Measurements from ENCODE around the gene NCMAP.
"Not testable (repeated sequence)": the region's sequence is repeated elsewhere in the genome, so short reads cannot be mapped to it uniquely, and the experiment has no call there.

Gene NCMAP

GRCh38 chr1:24526940-24527542 lies 28.8 kb upstream of the NCMAP start:
- TF ChIP-seq, protein P1, sequence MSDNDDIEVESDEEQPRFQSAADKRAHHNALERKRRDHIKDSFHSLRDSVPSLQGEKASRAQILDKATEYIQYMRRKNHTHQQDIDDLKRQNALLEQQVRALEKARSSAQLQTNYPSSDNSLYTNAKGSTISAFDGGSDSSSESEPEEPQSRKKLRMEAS (IDR thresholded peaks at IDR 0.05; ENCODE audit: low read depth, low read length): no peak
- TF ChIP-seq, protein P2, sequence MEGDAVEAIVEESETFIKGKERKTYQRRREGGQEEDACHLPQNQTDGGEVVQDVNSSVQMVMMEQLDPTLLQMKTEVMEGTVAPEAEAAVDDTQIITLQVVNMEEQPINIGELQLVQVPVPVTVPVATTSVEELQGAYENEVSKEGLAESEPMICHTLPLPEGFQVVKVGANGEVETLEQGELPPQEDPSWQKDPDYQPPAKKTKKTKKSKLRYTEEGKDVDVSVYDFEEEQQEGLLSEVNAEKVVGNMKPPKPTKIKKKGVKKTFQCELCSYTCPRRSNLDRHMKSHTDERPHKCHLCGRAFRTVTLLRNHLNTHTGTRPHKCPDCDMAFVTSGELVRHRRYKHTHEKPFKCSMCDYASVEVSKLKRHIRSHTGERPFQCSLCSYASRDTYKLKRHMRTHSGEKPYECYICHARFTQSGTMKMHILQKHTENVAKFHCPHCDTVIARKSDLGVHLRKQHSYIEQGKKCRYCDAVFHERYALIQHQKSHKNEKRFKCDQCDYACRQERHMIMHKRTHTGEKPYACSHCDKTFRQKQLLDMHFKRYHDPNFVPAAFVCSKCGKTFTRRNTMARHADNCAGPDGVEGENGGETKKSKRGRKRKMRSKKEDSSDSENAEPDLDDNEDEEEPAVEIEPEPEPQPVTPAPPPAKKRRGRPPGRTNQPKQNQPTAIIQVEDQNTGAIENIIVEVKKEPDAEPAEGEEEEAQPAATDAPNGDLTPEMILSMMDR (IDR thresholded peaks at IDR 0.05; ENCODE audit: low read depth, low read length): peak; percentile 43
- peak; percentile 43 for DNase-seq (ENCODE audit: low read depth)
- H3K4me3 ChIP-seq (ENCODE audit: low read depth, low read length): no peak overlapping the region

GRCh38 chr1:24528744-24529143 lies 27.1 kb upstream of the NCMAP start:
- H3K4me3 ChIP-seq (ENCODE audit: low read depth, low read length): no peak overlapping the region
- no peak for DNase-seq (ENCODE audit: low read depth)
- TF ChIP-seq, protein P1 (IDR thresholded peaks at IDR 0.05; ENCODE audit: low read depth, low read length): no peak
- no peak for TF ChIP-seq MYC (IDR thresholded peaks at IDR 0.05; ENCODE audit: low read depth, low read length)
- TF ChIP-seq POLR2A (IDR thresholded peaks at IDR 0.05; ENCODE audit: extremely low read depth, insufficient read length): no peak
- TF ChIP-seq, protein P2 (IDR thresholded peaks at IDR 0.05; ENCODE audit: low read depth, low read length): no peak

DNA sequence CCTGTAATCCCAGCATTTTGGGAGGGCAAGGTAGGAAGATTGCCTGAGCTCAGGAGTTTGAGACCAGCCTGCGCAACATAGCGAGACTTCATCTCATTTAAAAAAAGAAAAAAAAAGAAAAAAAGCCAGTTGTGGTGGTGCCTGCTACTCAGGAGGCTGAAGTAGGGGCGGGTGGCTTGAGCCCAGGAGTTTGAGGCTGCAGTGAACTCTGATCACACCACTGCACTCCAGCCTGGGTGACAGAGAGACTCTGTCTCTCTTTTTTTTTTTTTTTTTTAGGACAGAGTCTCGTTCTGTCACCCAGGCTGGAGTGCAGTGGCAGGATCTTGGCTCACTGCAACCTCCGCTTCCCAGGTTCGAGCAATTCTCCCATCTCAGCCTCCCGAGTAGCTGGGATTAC lies 26.6 kb upstream of the NCMAP start:
- not testable (repeated sequence) for H3K4me3 ChIP-seq (ENCODE audit: low read depth, low read length); DNase-seq (ENCODE audit: low read depth)

DNA sequence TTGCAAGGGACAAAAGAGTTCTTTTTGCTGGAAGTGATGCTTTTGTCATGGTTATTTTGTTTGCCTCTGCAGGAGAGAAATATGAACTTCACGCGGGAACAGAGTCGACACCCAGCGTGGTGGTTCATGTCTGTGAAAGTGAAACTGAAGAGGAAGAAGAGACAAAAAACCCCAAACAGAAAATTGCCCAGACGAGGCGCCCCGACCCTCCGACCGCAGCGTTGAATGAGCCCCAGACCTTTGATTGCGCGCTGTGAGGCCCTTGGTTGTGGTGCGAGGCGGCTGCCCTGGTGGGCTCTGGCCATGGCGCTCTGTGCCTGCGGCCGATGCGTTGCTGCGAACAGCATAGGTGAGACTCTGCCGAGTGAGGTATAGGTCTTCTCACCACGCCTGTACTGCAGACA lies 20.9 kb upstream of the NCMAP start:
- peak overlapping the region; percentile 38 for H3K4me3 ChIP-seq (ENCODE audit: low read depth, low read length)
- peak; percentile 51 for DNase-seq (ENCODE audit: low read depth)
- TF ChIP-seq POLR2A (IDR thresholded peaks at IDR 0.05; ENCODE audit: extremely low read depth, insufficient read length) (no peak), MYC (IDR thresholded peaks at IDR 0.05; ENCODE audit: low read depth, low read length) (no peak)
- TF ChIP-seq, protein P1 (IDR thresholded peaks at IDR 0.05; ENCODE audit: low read depth, low read length): no peak
- TF ChIP-seq, protein P2 (IDR thresholded peaks at IDR 0.05; ENCODE audit: low read depth, low read length): no peak

DNA sequence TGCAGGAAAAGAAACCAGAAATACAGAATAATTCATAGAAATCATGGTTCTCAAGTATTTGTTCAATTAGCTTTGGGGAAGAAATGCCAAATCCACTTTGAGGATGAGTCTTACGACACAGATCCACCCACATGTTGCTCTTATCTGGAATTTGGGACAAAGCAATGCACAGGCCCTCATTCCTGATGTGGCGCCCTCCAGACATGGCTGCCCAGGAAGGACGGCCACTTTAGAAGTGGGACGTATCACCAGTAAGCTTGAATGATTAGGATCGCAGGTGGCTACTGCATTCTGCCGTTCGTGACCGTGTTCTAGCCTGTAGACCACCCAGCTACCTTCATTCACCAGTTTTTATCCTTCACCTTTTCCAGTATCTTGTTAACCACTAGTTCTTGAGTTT lies 20.1 kb upstream of the NCMAP start:
- H3K4me3 ChIP-seq (ENCODE audit: low read depth, low read length): no peak overlapping the region
- DNase-seq (ENCODE audit: low read depth): no peak
- TF ChIP-seq, protein P1 (IDR thresholded peaks at IDR 0.05; ENCODE audit: low read depth, low read length): no peak
- no peak for TF ChIP-seq MYC (IDR thresholded peaks at IDR 0.05; ENCODE audit: low read depth, low read length)
- no peak for TF ChIP-seq POLR2A (IDR thresholded peaks at IDR 0.05; ENCODE audit: extremely low read depth, insufficient read length)

- DNase-seq (ENCODE audit: low read depth): peak; percentile 29
- TF ChIP-seq POLR2A (IDR thresholded peaks at IDR 0.05; ENCODE audit: extremely low read depth, insufficient read length) (no peak), MYC (IDR thresholded peaks at IDR 0.05; ENCODE audit: low read depth, low read length) (no peak)
- TF ChIP-seq, protein P2 (IDR thresholded peaks at IDR 0.05; ENCODE audit: low read depth, low read length): no peak
- TF ChIP-seq, protein P1 (IDR thresholded peaks at IDR 0.05; ENCODE audit: low read depth, low read length): no peak
- H3K4me3 ChIP-seq (ENCODE audit: low read depth, low read length): no peak overlapping the region
Observed at GRCh38 chr1:24536391-24536840, 19.5 kb upstream of the NCMAP start.

Data from NB4 (cell line).